Testis (tissue), 3 donors: ENCODE results near the gene TMEM198. TPM values are rescaled to one million over a fixed set of nuclear protein-coding genes. Genes with fewer than 3 reads are reported as not detected.

Experiments used
- DNase-seq: peaks from one replicate; pipeline ENCODE4 v3.0.0-alpha.2; 2019
- H3K27ac ChIP-seq, 2 donors: fragments of 200-600 bp; sonication (generic); one replicate each; pipeline ENCODE4 v1.5.1; 2019
- H3K27me3 ChIP-seq: fragments of 200-600 bp; sonication (generic); one replicate; pipeline ENCODE4 v1.5.1; 2019
- H3K36me3 ChIP-seq: fragments of 200-600 bp; sonication (generic); one replicate; pipeline ENCODE4 v1.5.1; 2017; ENCODE audit warnings: low read depth; ENCODE audit errors: missing control alignments
- H3K4me1 ChIP-seq: fragments of 200-600 bp; sonication (generic); one replicate; pipeline ENCODE4 v1.5.1; 2019
- H3K4me3 ChIP-seq, 2 donors: fragments of 200-600 bp; sonication (generic); one replicate each; pipeline ENCODE4 v1.5.1; 2017 to 2019
- H3K9me3 ChIP-seq: fragments of 200-600 bp; sonication (generic); one replicate; pipeline ENCODE4 v1.5.1; 2017
- CTCF ChIP-seq, 3 experiments: fragments of 450-650 bp in 2 of 3; fragments of 200-600 bp in 1 of 3; sonication (generic) in 1 of 3; IDR thresholded peaks; one replicate each; pipeline ENCODE4 v1.5.1; 2016 to 2019; ENCODE audit warnings: antibody characterized with exemption in 3 of 3, mild to moderate bottlenecking in 2 of 3, moderate library complexity in 1 of 3
- POLR2A ChIP-seq: fragments of 450-650 bp; IDR thresholded peaks from one replicate; pipeline ENCODE4 v1.6.1; 2017; ENCODE audit warnings: antibody characterized with exemption, mild to moderate bottlenecking, moderate library complexity
- WGBS, 2 donors: methylation state at CpG; one replicate each; pipeline ENCODE4 v1.1.5; 2018; 5-methylcytosine and 5-hydroxymethylcytosine counted together
- intact Hi-C: fragments of 100-400 bp; cut with DNase I; formaldehyde crosslinking; loops from one replicate; pipeline ENCODE4 v1.15.1; 2023; ENCODE audit warnings: low total_unique reads
- polyA plus RNA-seq: library from polyadenylated mRNA; stranded (reverse); fragments of 350-450 nt; fragmentation: Illumina TruSeq; extraction: RNeasy Lipid Tissue Mini Kit (QIAGEN cat#74804); gene quantifications from one replicate; pipeline ENCODE4 v1.2.3, GENCODE V29; 2014; ENCODE audit warnings: low read depth, low replicate concordance; ENCODE audit not compliant: insufficient read depth
- total RNA-seq, 2 donors: library from RNA; depleted of rRNA; stranded (reverse); fragments of >200 nt; gene quantifications; one replicate each; pipeline ENCODE4 v1.2.3, GENCODE V29; 2016

Gene TMEM198
- total and polyA plus RNA-seq, 3 donors from 2014 or later: 7.3 to 11.8 (median 11.3) TPM

- Histone ChIP-seq H3K36me3 (no peaks in the 10 kb centered on the region), H3K4me3 (no peak overlapping the region), H3K27me3 (no peaks in the 10 kb centered on the region), H3K9me3 (no peaks in the 10 kb centered on the region), H3K27ac (no peak overlapping the region), H3K4me1 (peaks cover 20% of the 10 kb centered on the region)
- DNase-seq: no peak
- intact Hi-C loops: no loop called here
- no peak for TF ChIP-seq POLR2A
- no peak for TF ChIP-seq CTCF (IDR thresholded peaks at IDR 0.05)
- WGBS, 2 donors: 21 to 46% methylated on average over 14 of the region's 14 CpGs
These were observed 34.7 kb upstream of the TMEM198 start for GRCh38 chr2:219508971-219509779.

DNA sequence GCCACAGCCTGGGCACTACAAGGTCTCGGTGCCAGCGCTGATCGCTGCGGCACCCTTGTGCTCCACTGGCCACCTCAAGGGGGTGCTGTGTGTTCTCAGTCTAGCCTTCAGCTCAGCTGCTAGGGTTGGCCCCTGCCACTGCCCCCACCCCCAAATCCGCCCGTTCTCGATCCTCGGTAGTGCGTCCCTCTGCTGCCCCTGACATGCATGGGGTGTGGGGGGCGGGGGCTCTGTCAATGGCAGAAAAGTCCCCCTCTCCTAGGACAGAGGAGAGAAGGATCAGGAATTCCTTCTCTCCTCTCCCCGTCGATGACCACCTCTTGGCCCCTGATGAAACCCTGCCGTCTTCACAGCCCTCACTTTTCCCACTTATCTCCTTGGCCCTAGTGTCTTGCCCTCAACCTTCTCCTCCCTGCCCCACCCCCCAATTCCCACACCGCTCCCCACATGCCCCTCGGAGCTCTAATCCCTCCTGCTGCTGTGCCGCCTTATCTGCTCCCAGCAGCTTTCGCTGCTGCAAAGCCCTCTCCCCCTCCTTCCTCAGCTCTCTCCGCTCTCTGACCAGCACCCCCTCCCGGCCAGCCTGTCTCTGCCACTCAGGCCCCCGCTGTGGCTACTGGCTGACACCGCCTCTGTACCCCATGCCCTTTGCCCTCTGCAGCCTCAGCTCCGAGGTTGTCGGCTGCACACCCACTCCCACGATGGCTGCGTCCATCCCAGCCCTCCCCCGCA, 33.9 kb upstream of the TMEM198 start:
- Histone ChIP-seq H3K27me3 (no peaks in the 10 kb centered on the region), H3K4me3 (no peak overlapping the region)

GRCh38 chr2:219510512-219511135, 33.2 kb upstream of the TMEM198 start:
- no peaks in the 10 kb centered on the region for H3K27me3 ChIP-seq
- H3K36me3 ChIP-seq: no peaks in the 10 kb centered on the region
- no peak for DNase-seq
- WGBS, 2 donors: 59 to 71% methylated on average over 21 to 22 of the region's 22 CpGs
- intact Hi-C loops: no loop called here
- no peak overlapping the region for H3K27ac ChIP-seq
- TF ChIP-seq POLR2A (no peak), CTCF (IDR thresholded peaks at IDR 0.05) (no peak)
- H3K4me1 ChIP-seq: peaks cover 20% of the 10 kb centered on the region
- no peak overlapping the region for H3K4me3 ChIP-seq
- H3K9me3 ChIP-seq: no peaks in the 10 kb centered on the region

More for the DNA sequence above, 33.9 kb upstream of the TMEM198 start:
- Histone ChIP-seq H3K4me1 (peaks cover 20% of the 10 kb centered on the region), H3K9me3 (no peaks in the 10 kb centered on the region), H3K36me3 (no peaks in the 10 kb centered on the region), H3K27ac (no peak overlapping the region)
- 24 to 39% methylated on average over 26 of the region's 26 CpGs for WGBS, 2 donors
- intact Hi-C loops: no loop called here
- DNase-seq: peak; percentile 79
- TF ChIP-seq CTCF (IDR thresholded peaks at IDR 0.05) (peak in 2 of 3 experiments; percentile 50 to 62), POLR2A (no peak)

GRCh38 chr2:219511547-219512325, 32.1 kb upstream of the TMEM198 start:
- DNase-seq: no peak
- WGBS, 2 donors: 70 to 76% methylated on average over 14 to 15 of the region's 15 CpGs
- H3K27ac ChIP-seq: no peak overlapping the region
- TF ChIP-seq POLR2A: no peak
- TF ChIP-seq CTCF (IDR thresholded peaks at IDR 0.05): no peak
- H3K27me3 ChIP-seq: no peaks in the 10 kb centered on the region
- no peaks in the 10 kb centered on the region for H3K36me3 ChIP-seq
- intact Hi-C loops: no loop called here
- H3K4me3 ChIP-seq: no peak overlapping the region
- no peaks in the 10 kb centered on the region for H3K9me3 ChIP-seq
- peaks cover 20% of the 10 kb centered on the region for H3K4me1 ChIP-seq
